Thyroid gland (tissue), 4 donors: Measurements from ENCODE around the gene KIF23. TPM values are rescaled to one million over a fixed set of nuclear protein-coding genes. Genes with fewer than 3 reads are reported as not detected.

Experiments
- DNase-seq, 2 donors: peaks; one replicate each; pipeline ENCODE4 v3.0.0-alpha.2; 2019
- H3K27ac ChIP-seq, 3 donors: fragments of 200-600 bp; sonication (generic); 1 replicate in 2 of 3; 2 replicates in 1 of 3; pipeline ENCODE4 v1.5.1; 2016 to 2019; ENCODE audit warnings: mild to moderate bottlenecking in 1 of 3, moderate library complexity in 1 of 3
- H3K27me3 ChIP-seq: fragments of 200-600 bp; sonication (generic); one replicate; pipeline ENCODE4 v1.5.1; 2019
- H3K36me3 ChIP-seq, 2 donors: fragments of 200-600 bp; sonication (generic); one replicate each; pipeline ENCODE4 v1.5.1; 2016 to 2019
- H3K4me1 ChIP-seq, 2 donors: fragments of 200-600 bp; sonication (generic); one replicate each; pipeline ENCODE4 v1.5.1; 2017 to 2019
- H3K4me3 ChIP-seq, 3 donors: fragments of 200-600 bp; sonication (generic); replicated peaks in 1 of 3; 1 replicate in 2 of 3; 2 replicates in 1 of 3; pipeline ENCODE4 v1.5.1; 2016; ENCODE audit warnings: mild to moderate bottlenecking in 1 of 3
- H3K9me3 ChIP-seq: fragments of 200-600 bp; sonication (generic); one replicate; pipeline ENCODE4 v1.5.1; 2017
- POLR2A ChIP-seq, 2 donors: fragments of 450-650 bp; IDR thresholded peaks; one replicate each; pipeline ENCODE4 v1.6.1; 2017; ENCODE audit warnings: antibody characterized with exemption in 2 of 2, mild to moderate bottlenecking in 2 of 2, moderate library complexity in 1 of 2
- WGBS, 2 donors: methylation state at CpG; one replicate each; pipeline ENCODE4 v1.1.5; 2017; 5-methylcytosine and 5-hydroxymethylcytosine counted together
- intact Hi-C: fragments of 100-400 bp; cut with DNase I; formaldehyde crosslinking; loops from one replicate; pipeline ENCODE4 v1.15.1; 2023
- total RNA-seq, 4 donors: library from RNA; depleted of rRNA; stranded (reverse); fragments of >200 nt; gene quantifications; one replicate each; pipeline ENCODE4 v1.2.3, GENCODE V29; 2016
- TF ChIP-seq, protein P1 (sequence below), 6 experiments: fragments of 200-600 bp in 3 of 6; fragments of 450-650 bp in 3 of 6; sonication (generic) in 3 of 6; IDR thresholded peaks; one replicate each; pipeline ENCODE4 v1.5.1; 2016 to 2019; ENCODE audit warnings: antibody characterized with exemption in 6 of 6, mild to moderate bottlenecking in 2 of 6, inconsistent platforms in 1 of 6, moderate library complexity in 1 of 6

The KIF23 gene
- total RNA-seq, 4 donors from 2014 or later = 0.40 to 3.3 (median 1.2) TPM; not detected in 1

DNA sequence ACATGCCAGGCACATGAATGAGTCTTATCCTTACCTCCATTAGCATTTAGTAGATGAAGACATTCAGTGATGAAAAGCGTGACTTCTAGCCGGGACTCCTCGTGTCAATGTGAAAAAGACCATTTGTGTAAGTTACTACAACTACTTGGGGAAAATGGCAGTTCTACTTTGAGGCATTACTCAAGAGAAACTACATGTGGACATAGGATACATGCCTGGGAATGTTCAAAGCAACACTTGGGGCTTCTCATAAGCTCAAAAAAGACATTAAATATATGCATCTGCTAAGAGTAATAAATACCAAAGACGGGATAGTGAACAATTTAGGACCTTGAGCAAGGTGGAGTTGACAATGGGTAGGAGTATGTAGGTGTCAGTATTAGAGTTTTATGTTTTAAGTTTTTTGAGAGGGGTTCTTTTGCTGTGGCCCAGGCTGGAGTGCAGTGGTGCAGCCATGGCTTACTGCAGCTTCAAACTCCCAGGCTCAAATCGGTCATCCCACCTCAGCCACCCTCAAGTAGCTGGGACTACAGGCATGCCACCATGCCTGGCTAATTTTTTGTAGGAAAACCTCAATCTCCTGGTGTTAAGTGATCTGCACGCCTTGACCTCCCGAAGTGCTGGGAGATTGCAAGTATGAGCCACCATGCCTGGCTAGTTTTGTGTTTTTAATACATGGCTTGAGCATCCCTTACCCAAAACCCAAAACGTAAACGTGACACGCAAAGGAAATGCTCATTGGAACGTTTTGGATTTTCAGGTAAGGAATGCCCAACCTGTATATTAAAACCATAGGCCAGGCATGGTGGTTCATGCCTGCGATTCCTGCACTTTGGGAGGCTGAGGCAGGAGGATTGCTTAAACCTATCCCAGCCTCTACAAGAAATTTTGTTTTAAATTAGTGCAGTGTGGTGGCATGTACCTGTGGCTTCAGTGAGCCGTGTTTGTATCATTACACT lies 42.3 kb downstream of the KIF23 start:
- Histone ChIP-seq H3K9me3 (no peaks in the 10 kb centered on the region), H3K36me3 (peaks cover 14 to 15% of the 10 kb centered on the region in 2 donors), H3K4me3 (no peak overlapping the region), H3K27ac (no peak overlapping the region), H3K4me1 (peaks cover 11 to 26% of the 10 kb centered on the region in 2 donors), H3K27me3 (no peaks in the 10 kb centered on the region)
- intact Hi-C loops = no loop called here
- no peak for DNase-seq
- WGBS, 2 donors = 87 to 88% methylated on average over 13 of the region's 13 CpGs
- TF ChIP-seq, protein P1, sequence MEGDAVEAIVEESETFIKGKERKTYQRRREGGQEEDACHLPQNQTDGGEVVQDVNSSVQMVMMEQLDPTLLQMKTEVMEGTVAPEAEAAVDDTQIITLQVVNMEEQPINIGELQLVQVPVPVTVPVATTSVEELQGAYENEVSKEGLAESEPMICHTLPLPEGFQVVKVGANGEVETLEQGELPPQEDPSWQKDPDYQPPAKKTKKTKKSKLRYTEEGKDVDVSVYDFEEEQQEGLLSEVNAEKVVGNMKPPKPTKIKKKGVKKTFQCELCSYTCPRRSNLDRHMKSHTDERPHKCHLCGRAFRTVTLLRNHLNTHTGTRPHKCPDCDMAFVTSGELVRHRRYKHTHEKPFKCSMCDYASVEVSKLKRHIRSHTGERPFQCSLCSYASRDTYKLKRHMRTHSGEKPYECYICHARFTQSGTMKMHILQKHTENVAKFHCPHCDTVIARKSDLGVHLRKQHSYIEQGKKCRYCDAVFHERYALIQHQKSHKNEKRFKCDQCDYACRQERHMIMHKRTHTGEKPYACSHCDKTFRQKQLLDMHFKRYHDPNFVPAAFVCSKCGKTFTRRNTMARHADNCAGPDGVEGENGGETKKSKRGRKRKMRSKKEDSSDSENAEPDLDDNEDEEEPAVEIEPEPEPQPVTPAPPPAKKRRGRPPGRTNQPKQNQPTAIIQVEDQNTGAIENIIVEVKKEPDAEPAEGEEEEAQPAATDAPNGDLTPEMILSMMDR (IDR thresholded peaks at IDR 0.05) = no peak
- TF ChIP-seq POLR2A (IDR thresholded peaks at IDR 0.05) = no peak

DNA sequence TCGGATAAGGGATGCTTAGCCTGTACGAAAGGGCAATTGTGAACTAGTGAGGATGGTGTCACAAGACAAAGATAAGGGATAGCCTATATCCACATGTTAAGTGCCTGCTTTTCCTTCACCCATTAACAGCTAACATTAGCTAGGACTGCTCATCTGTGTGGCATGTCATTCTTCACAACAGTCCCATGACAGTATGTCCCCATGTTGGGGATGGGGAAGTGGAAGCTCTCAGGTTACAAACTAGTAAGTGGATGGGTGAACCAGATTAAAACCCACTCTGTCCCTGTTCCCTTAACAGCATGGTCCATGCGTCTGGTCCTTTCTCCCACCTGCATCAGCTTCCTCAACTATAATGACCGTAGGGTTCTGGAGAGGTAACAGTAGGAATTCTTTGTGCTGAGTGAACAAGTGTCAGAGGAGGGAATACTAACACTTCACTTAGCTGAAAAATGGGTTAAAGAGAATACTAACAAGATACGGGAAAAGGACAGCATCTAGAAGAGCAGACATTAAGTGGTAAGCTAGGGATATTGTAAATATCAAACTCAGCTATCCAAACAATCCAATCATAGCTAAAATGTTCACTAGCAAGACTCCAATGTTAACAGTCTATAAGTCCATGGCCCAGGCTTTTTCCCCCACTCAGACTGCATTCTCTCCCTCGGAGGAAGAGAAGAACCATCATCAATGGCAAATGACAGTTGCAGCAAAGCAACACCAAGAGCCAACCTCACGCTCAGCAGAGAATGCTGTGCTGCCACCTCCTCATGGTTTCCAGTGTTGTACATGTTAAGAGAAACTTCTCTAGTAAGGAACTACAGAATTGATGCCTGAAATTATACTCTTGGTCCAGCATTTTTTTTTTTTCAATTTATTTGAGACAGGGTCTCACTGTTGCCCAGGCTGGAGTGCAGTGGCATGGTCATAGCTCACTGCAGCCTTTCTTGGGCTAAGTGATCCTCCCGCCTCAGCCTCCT lies 43.4 kb downstream of the KIF23 start:
- TF ChIP-seq POLR2A (IDR thresholded peaks at IDR 0.05) = no peak
- TF ChIP-seq, protein P1 (IDR thresholded peaks at IDR 0.05) = no peak
- no peak overlapping the region for H3K27ac ChIP-seq
- no peak overlapping the region for H3K4me3 ChIP-seq
- peaks cover 19 to 28% of the 10 kb centered on the region in 2 donors for H3K4me1 ChIP-seq
- H3K9me3 ChIP-seq = no peaks in the 10 kb centered on the region
- H3K36me3 ChIP-seq = peaks cover 14 to 15% of the 10 kb centered on the region in 2 donors
- WGBS, 2 donors = 86 to 88% methylated on average over 8 of the region's 8 CpGs
- DNase-seq = no peak
- H3K27me3 ChIP-seq = no peaks in the 10 kb centered on the region
- intact Hi-C loops = no loop called here

DNA sequence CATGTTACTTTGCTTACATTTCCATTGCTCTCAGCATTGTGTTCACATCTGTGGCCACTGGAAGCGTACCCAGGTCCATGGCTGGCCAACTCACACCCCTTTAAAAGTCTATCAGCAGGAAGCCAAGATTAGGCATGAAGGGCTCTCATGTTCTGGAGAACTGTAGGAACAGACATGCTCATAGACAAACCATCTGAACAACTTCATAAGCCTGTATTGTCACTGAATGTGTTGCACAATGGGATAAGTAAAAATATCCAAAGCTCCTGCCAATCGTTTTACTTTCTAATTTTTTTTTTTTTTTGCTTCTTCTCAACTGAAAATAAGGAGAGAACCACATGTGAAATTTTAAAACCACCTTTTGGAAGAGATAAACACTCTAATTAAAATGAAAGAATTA lies 44.9 kb downstream of the KIF23 start:
- peaks cover 12 to 28% of the 10 kb centered on the region in 2 donors for H3K4me1 ChIP-seq
- H3K9me3 ChIP-seq = no peaks in the 10 kb centered on the region
- intact Hi-C loops = no loop called here
- no peak for TF ChIP-seq POLR2A (IDR thresholded peaks at IDR 0.05)
- TF ChIP-seq, protein P1 (IDR thresholded peaks at IDR 0.05) = no peak
- no peak overlapping the region for H3K27ac ChIP-seq
- WGBS, 2 donors = 65 to 67% methylated on average over 2 of the region's 2 CpGs
- DNase-seq = no peak
- no peak overlapping the region for H3K4me3 ChIP-seq
- no peaks in the 10 kb centered on the region for H3K27me3 ChIP-seq
- peaks cover 14 to 15% of the 10 kb centered on the region in 2 donors for H3K36me3 ChIP-seq

DNA sequence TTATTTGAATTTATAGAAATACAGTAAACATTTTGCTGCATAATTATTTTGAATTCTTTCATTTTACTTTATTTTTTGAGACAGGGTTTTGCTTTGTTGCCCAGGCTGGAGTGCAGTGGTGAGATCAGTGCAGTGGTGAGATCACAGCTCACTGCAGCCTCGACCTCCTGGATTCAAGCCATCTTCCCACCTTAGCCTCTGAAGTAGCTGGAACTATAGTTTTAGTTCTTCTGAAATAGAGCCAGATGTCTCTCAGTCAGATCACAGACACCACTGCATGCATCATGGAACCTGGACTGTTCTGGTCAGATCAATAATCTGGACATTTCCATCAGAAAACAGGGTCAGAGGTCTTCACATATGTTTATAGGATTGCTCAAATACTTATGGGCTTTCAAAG lies 46.3 kb downstream of the KIF23 start:
- Histone ChIP-seq H3K27me3 (no peaks in the 10 kb centered on the region), H3K27ac (no peak overlapping the region), H3K4me3 (no peak overlapping the region), H3K36me3 (peaks cover 9 to 11% of the 10 kb centered on the region in 2 donors), H3K9me3 (no peaks in the 10 kb centered on the region), H3K4me1 (peaks cover 9 to 17% of the 10 kb centered on the region in 2 donors)
- DNase-seq = no peak
- TF ChIP-seq, protein P1 (IDR thresholded peaks at IDR 0.05) = no peak
- no peak for TF ChIP-seq POLR2A (IDR thresholded peaks at IDR 0.05)
- WGBS, 2 donors = 16 to 21% methylated on average over 1 of the region's 1 CpG
- intact Hi-C loops = no loop called here
